NCI-H774 (cell line): ENCODE data around the gene ACTR3C.
"Not testable (repeated sequence)": the region's sequence is repeated elsewhere in the genome, so short reads cannot be mapped to it uniquely, and the experiment has no call there.

Source experiments
- DNase-seq: peaks from one replicate; lab custom pipeline; 2025; lab: John Stamatoyannopoulos, UW

The ACTR3C gene

DNA sequence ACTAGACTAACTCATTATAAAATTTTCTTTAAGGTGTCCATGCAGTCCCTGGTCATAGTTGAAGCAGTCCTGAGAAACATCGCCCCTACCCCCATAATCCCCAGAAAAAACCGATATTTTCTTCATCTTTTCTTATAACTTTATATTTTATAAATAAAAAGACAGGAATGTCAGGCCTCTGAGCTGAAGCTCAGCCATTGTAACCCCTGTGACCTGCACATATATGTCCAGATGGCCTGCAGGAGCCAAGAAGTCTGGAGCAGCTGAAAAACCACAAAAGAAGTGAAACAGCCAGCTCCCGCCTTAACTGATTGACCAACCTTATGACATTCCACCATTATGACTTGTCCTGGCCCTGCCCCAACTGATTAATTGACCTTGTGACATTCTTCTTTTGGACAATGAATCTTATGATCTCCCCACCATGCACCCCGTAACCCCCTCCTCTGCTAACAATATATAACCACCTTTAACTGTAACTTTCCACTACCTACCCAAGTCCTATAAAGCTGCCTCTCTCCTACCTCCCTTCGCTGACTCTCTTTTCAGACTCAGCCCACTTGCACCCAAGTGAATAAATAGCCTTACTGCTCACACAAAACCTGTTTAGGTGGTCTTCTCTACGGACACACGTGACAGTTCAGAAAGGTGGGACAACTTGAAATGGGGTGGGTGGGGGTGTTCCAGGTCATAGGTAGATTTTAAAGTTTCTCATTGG, 10.5 kb downstream of the ACTR3C start:
- DNase-seq: not testable (repeated sequence)

GRCh38 chr7:150311711-150312110, 11.6 kb downstream of the ACTR3C start:
- DNase-seq: no peak

DNA sequence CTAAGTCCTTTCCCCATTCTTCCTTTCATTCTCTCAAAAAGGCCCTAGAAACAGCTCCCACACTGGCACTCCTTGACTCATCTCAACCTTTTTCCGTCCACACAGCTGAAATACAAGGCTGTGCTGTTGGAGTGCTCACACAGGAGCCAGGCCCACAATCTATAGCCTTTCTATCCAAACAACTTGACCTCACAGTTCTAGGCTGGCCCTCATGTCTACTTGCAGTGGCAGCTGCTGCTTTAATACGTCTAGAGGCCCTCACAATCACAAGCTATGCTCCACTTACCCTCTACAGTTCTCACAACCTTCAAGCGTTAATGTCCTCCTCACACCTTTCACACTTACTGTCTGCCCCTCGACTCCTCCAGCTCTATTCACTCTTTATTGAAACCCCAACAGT, 12.2 kb downstream of the ACTR3C start:
- DNase-seq: no peak

DNA sequence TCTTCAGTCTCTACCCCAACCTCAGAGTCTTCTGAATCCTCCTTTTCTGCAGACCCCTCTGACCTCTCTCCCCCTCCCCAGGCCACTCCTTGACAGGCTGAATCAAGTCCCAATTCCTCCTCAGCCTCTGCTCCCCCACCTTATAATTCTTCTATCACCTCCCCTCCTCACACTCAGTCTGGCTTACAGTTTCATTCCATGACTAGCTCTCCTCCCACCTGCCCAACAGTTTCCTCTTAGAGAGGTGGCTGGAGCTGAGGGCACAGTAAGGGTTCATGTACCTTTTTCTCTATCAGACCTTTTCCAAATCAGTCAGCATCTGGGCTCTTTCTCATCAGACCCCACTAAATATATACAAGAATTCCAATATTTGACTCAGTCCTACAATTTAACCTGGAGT, 14.8 kb downstream of the ACTR3C start:
- DNase-seq: no peak

GRCh38 chr7:150307904-150308303, 15.4 kb downstream of the ACTR3C start:
- DNase-seq: no peak

GRCh38 chr7:150307129-150307528, 16.2 kb downstream of the ACTR3C start:
- DNase-seq: no peak

- not testable (repeated sequence) for DNase-seq
Measured at GRCh38 chr7:150306377-150306776, 17.0 kb downstream of the ACTR3C start.

DNA sequence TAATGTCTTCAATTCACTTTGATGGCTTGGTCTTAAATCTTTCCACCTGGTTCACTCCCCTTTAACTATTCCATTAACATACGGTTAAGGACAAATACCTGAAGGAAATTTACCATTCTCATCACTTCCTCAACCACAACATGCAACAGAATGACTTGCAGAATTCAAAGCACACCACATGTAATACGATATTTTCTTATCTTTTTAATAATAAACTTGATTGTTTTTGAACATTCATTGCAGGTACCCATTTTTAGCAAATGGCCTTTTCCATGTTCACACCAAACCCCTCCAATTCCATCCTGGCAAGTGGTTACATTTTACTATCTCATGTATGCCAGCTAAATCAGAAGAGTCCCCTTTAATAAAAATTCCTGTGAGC, 17.5 kb downstream of the ACTR3C start:
- DNase-seq: not testable (repeated sequence)

- DNase-seq: not testable (repeated sequence)
Measured at GRCh38 chr7:150305259-150305902, 18.0 kb downstream of the ACTR3C start.

- DNase-seq: not testable (repeated sequence)
Measured at GRCh38 chr7:150304499-150305258, 18.7 kb downstream of the ACTR3C start.

DNA sequence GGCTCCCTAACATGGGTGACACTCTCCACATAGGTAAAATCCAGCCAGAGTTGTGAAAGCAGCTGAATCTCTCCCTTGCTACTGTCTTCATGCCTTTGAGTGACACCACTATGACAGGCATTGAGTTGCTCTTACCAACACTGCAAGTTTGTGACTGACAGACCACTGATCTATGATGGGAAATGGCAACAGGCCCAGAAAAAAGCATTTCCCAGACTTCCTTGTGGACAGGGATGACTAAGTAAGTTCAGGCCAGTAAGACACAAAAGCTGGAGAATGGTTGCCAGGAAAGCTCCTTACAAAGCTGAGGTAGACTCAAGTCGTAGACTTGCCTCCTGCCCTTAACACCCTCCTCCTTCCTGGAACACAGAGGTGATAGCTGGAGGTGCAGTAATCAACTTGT, 20.4 kb downstream of the ACTR3C start:
- DNase-seq: not testable (repeated sequence)

- DNase-seq: not testable (repeated sequence)
Measured at GRCh38 chr7:150297978-150298377, 25.4 kb downstream of the ACTR3C start.

GRCh38 chr7:150296802-150297201, 26.5 kb downstream of the ACTR3C start:
- not testable (repeated sequence) for DNase-seq

GRCh38 chr7:150295614-150296013, 27.7 kb downstream of the ACTR3C start:
- DNase-seq: not testable (repeated sequence)

DNA sequence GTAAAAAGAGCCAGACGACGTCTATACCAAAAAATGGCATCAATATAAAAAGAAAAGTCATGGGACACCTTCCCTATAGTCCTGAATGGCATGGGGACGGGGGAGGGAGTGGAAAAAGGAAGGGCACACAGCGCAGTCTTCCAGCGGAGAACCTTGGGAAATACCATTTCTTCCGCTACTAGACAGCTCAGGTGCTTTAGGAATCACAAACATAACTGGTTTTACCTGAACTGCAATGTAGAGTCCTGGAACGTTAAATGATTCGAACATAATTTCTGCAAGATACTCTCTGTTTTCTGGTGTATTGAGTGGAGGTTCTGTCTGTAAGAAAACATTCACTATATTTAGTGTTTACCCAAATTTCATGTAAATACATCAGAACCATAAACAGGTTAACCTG, 28.3 kb downstream of the ACTR3C start:
- not testable (repeated sequence) for DNase-seq

GRCh38 chr7:150290317-150290716, 33.0 kb downstream of the ACTR3C start:
- not testable (repeated sequence) for DNase-seq

- not testable (repeated sequence) for DNase-seq
Measured at GRCh38 chr7:150288816-150289215, 34.5 kb downstream of the ACTR3C start.

- DNase-seq: not testable (repeated sequence)
Measured at GRCh38 chr7:150287815-150288214, 35.5 kb downstream of the ACTR3C start.

DNA sequence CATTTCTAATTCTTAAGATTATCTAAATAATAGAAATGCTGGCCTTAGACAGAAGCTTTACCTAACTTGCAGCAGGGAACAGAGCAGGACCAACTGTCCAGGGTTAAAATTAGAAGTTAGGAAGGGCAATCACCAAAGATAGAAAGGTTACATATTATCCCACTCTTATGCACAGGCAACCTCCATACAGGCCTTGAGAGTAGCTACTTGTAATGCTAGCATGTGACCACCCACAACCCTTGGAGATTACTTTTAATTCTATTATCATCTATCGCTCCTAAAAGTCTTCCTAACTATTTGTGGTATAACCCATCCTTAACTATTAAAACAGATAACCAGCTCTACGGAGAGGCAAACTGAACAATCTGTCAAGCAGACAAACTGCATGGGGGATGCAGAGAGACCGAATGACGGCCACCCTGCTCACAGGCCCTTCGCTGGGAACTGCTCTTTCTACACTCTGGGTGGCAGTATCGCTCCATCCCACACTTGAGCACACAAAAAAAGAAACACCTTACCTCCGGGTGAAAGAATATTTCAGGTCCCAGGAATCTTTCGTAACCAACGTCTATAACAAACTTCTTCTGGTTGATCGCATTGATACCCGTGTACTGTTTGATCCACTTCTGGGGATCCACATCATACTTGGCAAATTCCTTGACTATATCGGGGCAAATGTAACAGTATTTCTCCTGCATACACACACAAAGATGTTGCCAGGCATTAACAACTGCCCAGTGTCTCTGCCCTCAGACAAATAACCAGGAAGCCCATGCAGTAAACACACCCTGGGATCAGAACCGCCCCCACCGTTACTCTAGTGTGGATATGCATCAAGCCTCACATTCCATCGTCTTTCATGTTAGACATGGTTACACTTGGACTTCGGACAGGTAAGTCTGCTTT, 37.2 kb downstream of the ACTR3C start:
- peak; percentile 2 for DNase-seq

GRCh38 chr7:150283608-150284007, 39.7 kb downstream of the ACTR3C start:
- not testable (repeated sequence) for DNase-seq

GRCh38 chr7:150283111-150283510, 40.2 kb downstream of the ACTR3C start:
- not testable (repeated sequence) for DNase-seq
